Peyer's patch (tissue), 4 donors: ENCODE measurements around the gene LDLRAD4. TPM values are rescaled to one million over a fixed set of nuclear protein-coding genes. Genes with fewer than 3 reads are reported as not detected.

Source experiments
- DNase-seq, 3 donors: peaks; one replicate each; pipeline ENCODE4 v3.0.0-alpha.2; 2017 to 2019
- H3K27ac ChIP-seq, 4 donors: fragments of 200-600 bp; sonication (generic); one replicate each; pipeline ENCODE4 v1.5.1; 2016 to 2019
- H3K27me3 ChIP-seq, 2 donors: fragments of 200-600 bp; sonication (generic); one replicate each; pipeline ENCODE4 v1.5.1; 2019
- H3K36me3 ChIP-seq, 3 donors: fragments of 200-600 bp; sonication (generic); one replicate each; pipeline ENCODE4 v1.5.1; 2016 to 2019
- H3K4me1 ChIP-seq, 4 donors: fragments of 200-600 bp; sonication (generic); one replicate each; pipeline ENCODE4 v1.5.1; 2016 to 2019
- H3K4me3 ChIP-seq, 4 donors: fragments of 200-600 bp; sonication (generic); 1 replicate in 3 of 4; 2 replicates in 1 of 4; pipeline ENCODE4 v1.5.1; 2016 to 2019; ENCODE audit warnings: mild to moderate bottlenecking in 1 of 4
- H3K9me3 ChIP-seq, 4 donors: fragments of 200-600 bp; sonication (generic); one replicate each; pipeline ENCODE4 v1.5.1; 2016 to 2019; ENCODE audit warnings: mild to moderate bottlenecking in 1 of 4
- POLR2A ChIP-seq, 2 donors: fragments of 450-650 bp; IDR thresholded peaks; one replicate each; pipeline ENCODE4 v1.5.1; 2017; ENCODE audit warnings: antibody characterized with exemption in 2 of 2, mild to moderate bottlenecking in 2 of 2, moderate library complexity in 2 of 2
- total RNA-seq, 4 donors: library from RNA; depleted of rRNA; stranded (reverse); fragments of >200 nt; gene quantifications; one replicate each; pipeline ENCODE4 v1.1.0, GENCODE V29; 2016
- TF ChIP-seq, protein P1 (sequence below), 6 experiments: fragments of 450-650 bp in 4 of 6; fragments of 200-600 bp in 2 of 6; sonication (generic) in 1 of 6; IDR thresholded peaks; one replicate each; pipeline ENCODE4 v1.5.1; 2017 to 2019; ENCODE audit warnings: antibody characterized with exemption in 6 of 6, mild to moderate bottlenecking in 3 of 6, moderate library complexity in 1 of 6

Gene LDLRAD4
- total RNA-seq, 4 donors from 2014 or later = 24.8 to 128 (median 50.0) TPM

DNA sequence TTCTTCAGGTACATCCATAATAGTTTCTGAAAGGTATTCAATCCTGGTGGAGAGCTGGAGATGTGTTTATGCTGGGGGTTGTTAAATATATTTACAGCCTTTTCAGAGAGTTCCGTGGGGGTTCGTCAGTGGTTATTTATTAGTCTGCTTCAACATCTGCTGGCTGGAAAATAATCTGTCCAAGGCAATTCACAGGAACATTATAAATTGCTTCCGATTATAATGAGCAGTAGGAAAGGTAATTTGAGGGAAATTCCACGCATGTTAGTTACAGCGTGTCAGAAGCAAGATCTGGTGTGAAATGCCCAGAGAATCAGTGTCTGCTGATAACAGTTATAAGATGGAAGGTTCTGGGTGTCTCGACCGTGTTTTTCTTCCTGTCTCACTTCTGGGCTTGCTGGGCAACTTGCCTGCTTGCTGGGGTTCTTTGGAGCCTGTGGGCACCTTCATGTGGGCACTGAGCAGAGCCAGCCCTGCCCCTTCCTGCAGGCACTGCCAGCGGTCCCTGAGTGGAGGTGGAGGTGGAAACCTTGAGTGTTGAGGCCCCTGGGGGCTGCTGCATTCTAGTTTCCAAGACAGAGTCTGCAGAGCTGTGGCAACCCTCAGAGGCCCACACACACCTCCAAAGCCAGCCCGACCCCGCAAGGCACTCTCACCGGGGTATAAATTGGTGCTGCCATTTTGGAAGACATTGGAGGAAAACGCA, 322.1 kb downstream of the LDLRAD4 start:
- no peaks in the 10 kb centered on the region for H3K9me3 ChIP-seq
- no peaks in the 10 kb centered on the region for H3K27me3 ChIP-seq
- no peak overlapping the region for H3K4me3 ChIP-seq
- peak in 1 of 3 donors; percentile 15 for DNase-seq
- H3K27ac ChIP-seq = peak overlapping the region in 2 of 4 donors; percentile 57 to 67
- peaks cover 0 to 36% (median 12%) of the 10 kb centered on the region in 4 donors for H3K4me1 ChIP-seq
- TF ChIP-seq POLR2A (IDR thresholded peaks at IDR 0.05) = no peak
- TF ChIP-seq, protein P1, sequence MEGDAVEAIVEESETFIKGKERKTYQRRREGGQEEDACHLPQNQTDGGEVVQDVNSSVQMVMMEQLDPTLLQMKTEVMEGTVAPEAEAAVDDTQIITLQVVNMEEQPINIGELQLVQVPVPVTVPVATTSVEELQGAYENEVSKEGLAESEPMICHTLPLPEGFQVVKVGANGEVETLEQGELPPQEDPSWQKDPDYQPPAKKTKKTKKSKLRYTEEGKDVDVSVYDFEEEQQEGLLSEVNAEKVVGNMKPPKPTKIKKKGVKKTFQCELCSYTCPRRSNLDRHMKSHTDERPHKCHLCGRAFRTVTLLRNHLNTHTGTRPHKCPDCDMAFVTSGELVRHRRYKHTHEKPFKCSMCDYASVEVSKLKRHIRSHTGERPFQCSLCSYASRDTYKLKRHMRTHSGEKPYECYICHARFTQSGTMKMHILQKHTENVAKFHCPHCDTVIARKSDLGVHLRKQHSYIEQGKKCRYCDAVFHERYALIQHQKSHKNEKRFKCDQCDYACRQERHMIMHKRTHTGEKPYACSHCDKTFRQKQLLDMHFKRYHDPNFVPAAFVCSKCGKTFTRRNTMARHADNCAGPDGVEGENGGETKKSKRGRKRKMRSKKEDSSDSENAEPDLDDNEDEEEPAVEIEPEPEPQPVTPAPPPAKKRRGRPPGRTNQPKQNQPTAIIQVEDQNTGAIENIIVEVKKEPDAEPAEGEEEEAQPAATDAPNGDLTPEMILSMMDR (IDR thresholded peaks at IDR 0.05) = no peak
- no peaks in the 10 kb centered on the region for H3K36me3 ChIP-seq

DNA sequence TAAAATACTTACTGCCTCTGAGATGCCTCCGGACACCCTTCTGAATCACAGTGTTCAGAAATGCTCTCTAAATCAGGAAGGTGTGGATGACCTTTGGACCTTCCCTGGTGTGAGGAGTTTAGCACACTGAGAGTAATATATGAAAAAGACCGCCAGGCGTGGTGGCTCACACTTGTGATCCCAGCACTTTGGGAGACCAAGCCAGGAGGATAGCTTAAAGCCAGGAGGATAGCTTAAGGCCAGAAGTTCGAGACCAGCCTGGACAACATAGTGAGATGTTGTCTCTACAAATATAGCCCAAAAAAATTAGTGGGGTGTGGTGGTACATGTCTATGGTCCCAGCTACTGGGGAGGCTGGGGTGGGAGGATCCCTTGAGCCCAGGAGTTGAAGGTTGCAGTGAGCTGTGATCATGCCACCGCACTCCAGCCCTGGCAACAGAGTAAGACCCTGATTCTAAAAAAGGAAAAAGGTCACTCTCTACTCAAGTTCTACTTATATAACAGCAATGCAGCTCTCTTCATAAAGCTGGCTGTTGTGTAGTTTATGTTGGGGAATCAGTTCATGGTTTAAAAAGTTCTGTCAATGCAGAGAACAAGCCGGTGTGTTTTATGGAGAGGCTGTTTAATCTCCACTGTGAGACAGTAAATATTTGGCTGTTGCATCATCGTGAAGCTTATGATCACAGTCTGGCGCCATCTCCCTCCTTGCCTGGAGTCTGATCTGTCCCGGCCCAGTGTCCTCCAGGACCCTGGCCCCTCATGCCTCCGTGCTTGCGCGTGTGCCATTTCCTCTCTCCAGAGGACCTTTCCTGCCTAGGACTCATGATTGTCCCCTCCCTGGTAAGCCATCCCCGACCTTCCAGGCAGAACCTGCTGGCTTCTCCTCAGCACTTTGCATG, 323.3 kb downstream of the LDLRAD4 start:
- H3K4me3 ChIP-seq = no peak overlapping the region

DNA sequence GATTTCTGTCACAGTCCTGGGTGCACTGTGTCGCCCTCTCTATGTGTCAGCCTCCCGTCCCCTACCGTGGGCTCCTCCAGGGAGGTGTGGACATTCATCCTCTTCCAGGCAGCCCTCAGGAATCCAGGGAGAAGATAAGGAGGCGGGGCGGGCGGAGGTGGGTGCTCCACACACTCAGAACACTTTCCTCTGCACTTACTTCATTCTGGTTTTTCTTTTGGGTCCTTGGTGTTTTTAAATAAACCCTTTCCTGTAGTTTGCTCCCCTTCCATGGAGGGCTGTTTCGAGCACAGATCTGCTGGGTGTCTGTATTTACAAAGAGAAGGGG, 323.9 kb downstream of the LDLRAD4 start:
- Histone ChIP-seq H3K27ac (peak overlapping the region in 1 of 4 donors; percentile 57), H3K4me3 (no peak overlapping the region), H3K27me3 (no peaks in the 10 kb centered on the region), H3K9me3 (no peaks in the 10 kb centered on the region), H3K36me3 (no peaks in the 10 kb centered on the region), H3K4me1 (peaks cover 0 to 36% (median 12%) of the 10 kb centered on the region in 4 donors)
- DNase-seq = no peak
- TF ChIP-seq, protein P1 (IDR thresholded peaks at IDR 0.05) = no peak
- TF ChIP-seq POLR2A (IDR thresholded peaks at IDR 0.05) = no peak

More for the DNA sequence above, 323.3 kb downstream of the LDLRAD4 start:
- Histone ChIP-seq H3K9me3 (no peaks in the 10 kb centered on the region), H3K27me3 (no peaks in the 10 kb centered on the region), H3K36me3 (no peaks in the 10 kb centered on the region), H3K4me1 (peaks cover 0 to 36% (median 12%) of the 10 kb centered on the region in 4 donors), H3K27ac (peak overlapping the region in 3 of 4 donors; percentile 11 to 67 (median 57))
- TF ChIP-seq, protein P1 (IDR thresholded peaks at IDR 0.05) = peak in 3 of 6 experiments; percentile 29 to 40 (median 33)
- TF ChIP-seq POLR2A (IDR thresholded peaks at IDR 0.05) = peak in 1 of 2 donors; percentile 8
- DNase-seq = peak in 1 of 3 donors; percentile 82

DNA sequence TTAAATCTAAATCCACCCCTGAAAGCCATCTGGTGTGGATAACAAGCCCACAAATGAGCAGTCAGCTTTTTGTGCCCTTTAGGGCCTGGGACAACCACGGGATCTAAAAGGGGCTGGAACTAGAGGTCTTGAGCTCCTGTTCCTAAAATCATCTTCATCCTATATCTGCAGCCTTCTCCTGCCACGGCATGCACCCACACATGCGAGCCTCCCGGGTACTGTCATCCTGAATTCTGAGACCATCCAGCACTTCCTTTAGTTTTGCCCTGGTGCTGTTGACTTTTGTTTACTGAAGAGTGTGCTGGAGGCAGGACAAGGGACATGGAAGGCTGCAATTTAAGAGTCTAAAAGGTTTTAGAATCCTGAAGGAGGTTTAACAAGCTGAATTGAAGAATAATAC, 324.6 kb downstream of the LDLRAD4 start:
- H3K27me3 ChIP-seq = no peaks in the 10 kb centered on the region
- no peaks in the 10 kb centered on the region for H3K9me3 ChIP-seq
- DNase-seq = no peak
- no peak overlapping the region for H3K4me3 ChIP-seq
- peaks cover 0 to 36% (median 12%) of the 10 kb centered on the region in 4 donors for H3K4me1 ChIP-seq
- H3K36me3 ChIP-seq = no peaks in the 10 kb centered on the region
- peak overlapping the region in 1 of 4 donors; percentile 57 for H3K27ac ChIP-seq
- no peak for TF ChIP-seq POLR2A (IDR thresholded peaks at IDR 0.05)
- TF ChIP-seq, protein P1 (IDR thresholded peaks at IDR 0.05) = no peak

DNA sequence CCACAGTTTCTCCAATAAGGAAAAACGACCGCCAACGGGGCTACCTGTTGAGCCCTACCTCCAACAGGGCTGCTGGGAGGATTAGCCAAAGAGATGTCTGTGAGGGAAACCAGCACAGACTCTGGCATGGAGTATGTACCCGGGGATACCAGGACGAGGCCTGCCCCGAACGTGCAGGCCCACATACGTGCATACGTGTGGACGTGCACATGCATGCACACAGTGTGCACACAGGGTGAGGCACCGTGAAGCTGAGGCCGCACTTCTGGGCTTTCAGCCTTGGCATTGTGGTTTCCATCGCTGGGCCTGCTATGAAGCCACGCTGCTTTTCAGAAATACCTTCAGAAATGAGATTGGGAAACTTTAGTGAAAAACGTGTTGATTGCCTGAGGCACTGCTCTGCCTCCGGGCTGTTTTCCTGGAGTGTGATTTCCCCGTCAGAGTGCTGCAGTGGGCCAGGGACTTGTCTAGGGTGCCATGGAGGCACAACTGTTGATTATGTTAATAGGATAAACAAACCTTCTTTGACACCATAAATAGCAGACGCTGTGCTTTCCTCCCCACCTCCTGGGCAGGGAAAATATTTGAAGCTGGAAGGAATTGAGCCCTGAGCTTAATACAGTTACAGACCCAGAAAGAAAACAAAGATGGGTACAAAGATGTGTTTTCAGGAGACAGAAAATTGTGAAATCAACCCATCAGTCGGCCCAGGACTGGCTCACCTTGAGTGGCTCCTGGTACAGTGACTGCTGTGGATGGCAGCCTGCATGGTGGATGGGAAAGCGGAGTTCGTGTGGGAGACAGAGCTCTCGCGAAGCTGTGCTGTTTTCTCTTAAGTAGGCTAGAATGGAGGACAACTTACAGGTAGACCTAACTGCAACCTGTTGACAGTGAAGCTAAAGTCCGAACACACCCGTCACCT, 325.5 kb downstream of the LDLRAD4 start:
- DNase-seq = peak in 1 of 3 donors; percentile 11
- H3K4me1 ChIP-seq = peaks cover 0 to 39% (median 10%) of the 10 kb centered on the region in 4 donors
- no peaks in the 10 kb centered on the region for H3K9me3 ChIP-seq
- H3K27ac ChIP-seq = peak overlapping the region in 1 of 4 donors; percentile 57
- TF ChIP-seq, protein P1 (IDR thresholded peaks at IDR 0.05) = no peak
- no peak for TF ChIP-seq POLR2A (IDR thresholded peaks at IDR 0.05)
- no peak overlapping the region for H3K4me3 ChIP-seq
- H3K36me3 ChIP-seq = no peaks in the 10 kb centered on the region
- no peaks in the 10 kb centered on the region for H3K27me3 ChIP-seq
